Upper lobe of left lung (tissue), 6 donors: ENCODE measurements around the gene IL27RA. TPM values are rescaled to one million over a fixed set of nuclear protein-coding genes. Genes with fewer than 3 reads are reported as not detected.
"Not testable (repeated sequence)": the region's sequence is repeated elsewhere in the genome, so short reads cannot be mapped to it uniquely, and the experiment has no call there.

Source experiments
- ATAC-seq, 2 donors: fragments of 200-7000 bp; cut with Tn5 transposase; one replicate each; pipeline ENCODE4 v1.9.1; 2022; ENCODE audit warnings: mild to moderate bottlenecking in 2 of 2, moderate library complexity in 2 of 2; ENCODE audit not compliant: low FRiP score in 2 of 2
- DNase-seq, 2 donors: peaks; one replicate each; pipeline ENCODE4 v3.0.0-alpha.2; 2019 to 2020
- H3K27ac ChIP-seq, 4 donors: fragments of 200-600 bp; sonication (generic); one replicate each; pipeline ENCODE4 v1.5.1; 2016 to 2019
- H3K27me3 ChIP-seq, 4 donors: fragments of 200-600 bp; sonication (generic); one replicate each; pipeline ENCODE4 v1.5.1; 2017 to 2019
- H3K36me3 ChIP-seq, 4 donors: fragments of 200-600 bp; sonication (generic); one replicate each; pipeline ENCODE4 v1.5.1; 2016 to 2019
- H3K4me1 ChIP-seq, 4 donors: fragments of 200-600 bp; sonication (generic); one replicate each; pipeline ENCODE4 v1.5.1; 2018 to 2019
- H3K4me3 ChIP-seq, 4 donors: fragments of 200-600 bp; sonication (generic); one replicate each; pipeline ENCODE4 v1.5.1; 2017 to 2019; ENCODE audit warnings: mild to moderate bottlenecking in 2 of 4, moderate library complexity in 1 of 4
- H3K9me3 ChIP-seq, 4 donors: fragments of 200-600 bp; sonication (generic); one replicate each; pipeline ENCODE4 v1.5.1; 2018 to 2019
- CTCF ChIP-seq, 6 experiments: fragments of 450-650 bp in 4 of 6; fragments of 200-600 bp in 2 of 6; sonication (generic) in 2 of 6; IDR thresholded peaks; one replicate each; pipeline ENCODE4 v1.5.1; 2016 to 2019; ENCODE audit warnings: antibody characterized with exemption in 6 of 6
- EP300 ChIP-seq, 4 donors: sonication (generic); formaldehyde crosslinking; IDR thresholded peaks; one replicate each; pipeline ENCODE4 v1.5.1; 2017; ENCODE audit warnings: antibody characterized with exemption in 4 of 4, control low read depth in 2 of 4
- POLR2A ChIP-seq, 4 donors: fragments of 450-650 bp; IDR thresholded peaks; one replicate each; pipeline ENCODE4 v1.5.1; 2016 to 2017; ENCODE audit warnings: antibody characterized with exemption in 4 of 4, mild to moderate bottlenecking in 2 of 4
- POLR2AphosphoS5 ChIP-seq, 2 donors: sonication (generic); formaldehyde crosslinking; IDR thresholded peaks; one replicate each; pipeline ENCODE4 v1.5.1; 2017; ENCODE audit warnings: antibody characterized with exemption in 2 of 2
- WGBS, 2 donors: methylation state at CpG; one replicate each; pipeline ENCODE4 v1.1.5; 2017 to 2018; 5-methylcytosine and 5-hydroxymethylcytosine counted together
- total RNA-seq, 6 donors: library from RNA; depleted of rRNA in 4 of 6; stranded (reverse); fragments of >200 nt in 4 of 6; gene quantifications; one replicate each; pipeline versions ENCODE4 v1.1.0 to v1.2.1, GENCODE V29; 2016 to 2021
- donor health status: DM: no; HTN: no; CAD: no; lungs with moderate emphysema.
- donor health status: DM: no; HTN: yes; CAD: no; lungs with severe emphysema.

IL27RA gene
- total RNA-seq, 6 donors from 2014 or later, result 9.3 to 24.4 (median 14.6) TPM

- Histone ChIP-seq H3K4me1 (peaks cover 15 to 34% (median 21%) of the 10 kb centered on the region in 4 donors), H3K4me3 (no peak within 1 kb of the TSS), H3K27me3 (no peaks in the 10 kb centered on the region), H3K9me3 (no peaks in the 10 kb centered on the region), H3K27ac (no peak within 1 kb of the TSS), H3K36me3 (no peaks in the 10 kb centered on the region)
- TF ChIP-seq EP300 (IDR thresholded peaks at IDR 0.05) (no peak), CTCF (IDR thresholded peaks at IDR 0.05) (no peak), POLR2AphosphoS5 (IDR thresholded peaks at IDR 0.05) (no peak), POLR2A (IDR thresholded peaks at IDR 0.05) (no peak)
- no peak for ATAC-seq
- DNase-seq, result no peak
- 60 to 74% methylated on average over 22 to 24 of the region's 24 CpGs for WGBS, 2 donors
Measured at GRCh38 chr19:14027856-14028450, 3.6 kb upstream of the IL27RA start, which contains the start of gene RLN3. RLN3 (plus strand) TSS chr19:14028148; CDS start chr19:14028205, 57 bp downstream.

GRCh38 chr19:14028901-14029300 is 2.7 kb upstream of the IL27RA start:
- 78 to 82% methylated on average over 4 of the region's 4 CpGs for WGBS, 2 donors
- DNase-seq (no peak), ATAC-seq (no peak)

GRCh38 chr19:14030997-14031718 is 404 bp upstream of the IL27RA start:
- peak overlapping the region; percentile 51 to 83 (median 72) for H3K4me3 ChIP-seq
- no peaks in the 10 kb centered on the region for H3K36me3 ChIP-seq
- H3K27me3 ChIP-seq, result no peaks in the 10 kb centered on the region
- DNase-seq (no peak), ATAC-seq (no peak)
- no peaks in the 10 kb centered on the region for H3K9me3 ChIP-seq
- H3K27ac ChIP-seq, result peak overlapping the region; percentile 76 to 93 (median 92)
- 21 to 43% methylated on average over 8 to 20 of the region's 20 CpGs for WGBS, 2 donors
- no peak for TF ChIP-seq POLR2A (IDR thresholded peaks at IDR 0.05)
- no peak for TF ChIP-seq CTCF (IDR thresholded peaks at IDR 0.05)
- no peak for TF ChIP-seq EP300 (IDR thresholded peaks at IDR 0.05)
- TF ChIP-seq POLR2AphosphoS5 (IDR thresholded peaks at IDR 0.05), result no peak
- H3K4me1 ChIP-seq, result peaks cover 10 to 22% (median 13%) of the 10 kb centered on the region in 4 donors

More at GRCh38 chr19:14028901-14029300, 2.7 kb upstream of the IL27RA start:
- TF ChIP-seq EP300 (IDR thresholded peaks at IDR 0.05) (no peak), POLR2AphosphoS5 (IDR thresholded peaks at IDR 0.05) (no peak), POLR2A (IDR thresholded peaks at IDR 0.05) (no peak), CTCF (IDR thresholded peaks at IDR 0.05) (no peak)
- no peaks in the 10 kb centered on the region for H3K9me3 ChIP-seq
- no peak overlapping the region for H3K4me3 ChIP-seq
- H3K27me3 ChIP-seq, result no peaks in the 10 kb centered on the region
- H3K36me3 ChIP-seq, result no peaks in the 10 kb centered on the region
- H3K4me1 ChIP-seq, result peaks cover 12 to 25% (median 17%) of the 10 kb centered on the region in 4 donors
- H3K27ac ChIP-seq, result no peak overlapping the region

GRCh38 chr19:14033946-14034345 is 2.4 kb downstream of the IL27RA start:
- no peak overlapping the region for H3K27ac ChIP-seq
- H3K36me3 ChIP-seq, result no peaks in the 10 kb centered on the region
- ATAC-seq (no peak), DNase-seq (no peak)
- H3K4me1 ChIP-seq, result peaks cover 10 to 22% (median 13%) of the 10 kb centered on the region in 4 donors
- H3K4me3 ChIP-seq, result no peak overlapping the region
- TF ChIP-seq POLR2A (IDR thresholded peaks at IDR 0.05) (no peak), EP300 (IDR thresholded peaks at IDR 0.05) (no peak), CTCF (IDR thresholded peaks at IDR 0.05) (no peak), POLR2AphosphoS5 (IDR thresholded peaks at IDR 0.05) (no peak)
- WGBS, 2 donors, result 93 to 94% methylated on average over 2 of the region's 2 CpGs
- no peaks in the 10 kb centered on the region for H3K27me3 ChIP-seq
- H3K9me3 ChIP-seq, result no peaks in the 10 kb centered on the region

- not testable (repeated sequence) for DNase-seq, H3K36me3 ChIP-seq, H3K4me3 ChIP-seq, ATAC-seq, H3K9me3 ChIP-seq, H3K27ac ChIP-seq, H3K27me3 ChIP-seq
- H3K4me1 ChIP-seq, result peaks cover 10 to 22% (median 13%) of the 10 kb centered on the region in 4 donors
- WGBS, 2 donors, result 87 to 91% methylated on average over 12 of the region's 12 CpGs
Measured at GRCh38 chr19:14035159-14035558, 3.6 kb downstream of the IL27RA start.
